Stimulated activated CD8-positive, alpha-beta memory T cell treated with anti-CD3 and anti-CD28 coated beads, Interleukin-2, amount 100 ng/mL, for 1 hour (primary cell): Measurements from ENCODE around the gene TRIB2.

Experiments used
- DNase-seq, 2 donors: peaks; one replicate each; pipeline ENCODE4 v3.0.0-alpha.2; 2020; ENCODE audit warnings: low read depth in 2 of 2

Gene TRIB2

GRCh38 chr2:12720754-12721378 is 4.1 kb downstream of the TRIB2 start:
- DNase-seq, result no peak

GRCh38 chr2:12721566-12722446 is 5.1 kb downstream of the TRIB2 start:
- DNase-seq, result no peak

GRCh38 chr2:12722447-12723316 is 5.9 kb downstream of the TRIB2 start:
- DNase-seq, result no peak

GRCh38 chr2:12723736-12724463 is 7.2 kb downstream of the TRIB2 start:
- DNase-seq, result no peak

- DNase-seq, result no peak
Measured at GRCh38 chr2:12725233-12726187, 8.8 kb downstream of the TRIB2 start.

GRCh38 chr2:12726271-12726670 is 9.5 kb downstream of the TRIB2 start:
- DNase-seq, result no peak

- no peak for DNase-seq
Measured at GRCh38 chr2:12727065-12727464, 10.3 kb downstream of the TRIB2 start.

- no peak for DNase-seq
Measured at GRCh38 chr2:12727641-12728040, 10.9 kb downstream of the TRIB2 start.

GRCh38 chr2:12728221-12728777 is 11.6 kb downstream of the TRIB2 start:
- no peak for DNase-seq

- no peak for DNase-seq
Measured at GRCh38 chr2:12730265-12730664, 13.5 kb downstream of the TRIB2 start.

- DNase-seq, result no peak
Measured at GRCh38 chr2:12731701-12732280, 15.1 kb downstream of the TRIB2 start.

GRCh38 chr2:12732651-12733050 is 15.9 kb downstream of the TRIB2 start:
- no peak for DNase-seq

- DNase-seq, result no peak
Measured at GRCh38 chr2:12733846-12734245, 17.1 kb downstream of the TRIB2 start.

- DNase-seq, result no peak
Measured at GRCh38 chr2:12734914-12735654, 18.3 kb downstream of the TRIB2 start.

- no peak for DNase-seq
Measured at GRCh38 chr2:12737297-12737696, 20.6 kb downstream of the TRIB2 start.

GRCh38 chr2:12737738-12738485 is 21.2 kb downstream of the TRIB2 start:
- DNase-seq, result no peak

- no peak for DNase-seq
Measured at GRCh38 chr2:12739721-12740254, 23.1 kb downstream of the TRIB2 start.

GRCh38 chr2:12741380-12741779 is 24.6 kb downstream of the TRIB2 start:
- no peak for DNase-seq
